Measurements from ENCODE around the gene ARMC3. TPM values are rescaled to one million over a fixed set of nuclear protein-coding genes. Genes with fewer than 3 reads are reported as not detected.
"Not testable (repeated sequence)": the region's sequence is repeated elsewhere in the genome, so short reads cannot be mapped to it uniquely, and the experiment has no call there.

ARMC3 gene
- total RNA-seq, 4 donors from 2014 or later = 0.42 TPM; not detected in 3

GRCh38 chr10:23070913-23071218 is 143.0 kb downstream of the ARMC3 start:
- Histone ChIP-seq H3K9me3 (no peaks in the 10 kb centered on the region), H3K4me1 (peaks cover 2 to 22% (median 6%) of the 10 kb centered on the region in 4 donors), H3K27me3 (no peaks in the 10 kb centered on the region), H3K4me3 (no peak overlapping the region), H3K27ac (replicated peaks in 1 of 4) (no peak overlapping the region), H3K36me3 (no peaks in the 10 kb centered on the region)
- TF ChIP-seq POLR2AphosphoS5 (IDR thresholded peaks at IDR 0.05) = no peak
- no peak for TF ChIP-seq EP300 (IDR thresholded peaks at IDR 0.05)
- no peak for TF ChIP-seq POLR2A (IDR thresholded peaks at IDR 0.05; ENCODE audit: low read depth)
- TF ChIP-seq, protein P1, sequence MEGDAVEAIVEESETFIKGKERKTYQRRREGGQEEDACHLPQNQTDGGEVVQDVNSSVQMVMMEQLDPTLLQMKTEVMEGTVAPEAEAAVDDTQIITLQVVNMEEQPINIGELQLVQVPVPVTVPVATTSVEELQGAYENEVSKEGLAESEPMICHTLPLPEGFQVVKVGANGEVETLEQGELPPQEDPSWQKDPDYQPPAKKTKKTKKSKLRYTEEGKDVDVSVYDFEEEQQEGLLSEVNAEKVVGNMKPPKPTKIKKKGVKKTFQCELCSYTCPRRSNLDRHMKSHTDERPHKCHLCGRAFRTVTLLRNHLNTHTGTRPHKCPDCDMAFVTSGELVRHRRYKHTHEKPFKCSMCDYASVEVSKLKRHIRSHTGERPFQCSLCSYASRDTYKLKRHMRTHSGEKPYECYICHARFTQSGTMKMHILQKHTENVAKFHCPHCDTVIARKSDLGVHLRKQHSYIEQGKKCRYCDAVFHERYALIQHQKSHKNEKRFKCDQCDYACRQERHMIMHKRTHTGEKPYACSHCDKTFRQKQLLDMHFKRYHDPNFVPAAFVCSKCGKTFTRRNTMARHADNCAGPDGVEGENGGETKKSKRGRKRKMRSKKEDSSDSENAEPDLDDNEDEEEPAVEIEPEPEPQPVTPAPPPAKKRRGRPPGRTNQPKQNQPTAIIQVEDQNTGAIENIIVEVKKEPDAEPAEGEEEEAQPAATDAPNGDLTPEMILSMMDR (IDR thresholded peaks at IDR 0.05) = no peak
- intact Hi-C loops (cut with DNase I) = no loop called here
- 93% methylated on average over 3 of the region's 3 CpGs for WGBS
- DNase-seq (ENCODE audit: extremely low spot score) = no peak

DNA sequence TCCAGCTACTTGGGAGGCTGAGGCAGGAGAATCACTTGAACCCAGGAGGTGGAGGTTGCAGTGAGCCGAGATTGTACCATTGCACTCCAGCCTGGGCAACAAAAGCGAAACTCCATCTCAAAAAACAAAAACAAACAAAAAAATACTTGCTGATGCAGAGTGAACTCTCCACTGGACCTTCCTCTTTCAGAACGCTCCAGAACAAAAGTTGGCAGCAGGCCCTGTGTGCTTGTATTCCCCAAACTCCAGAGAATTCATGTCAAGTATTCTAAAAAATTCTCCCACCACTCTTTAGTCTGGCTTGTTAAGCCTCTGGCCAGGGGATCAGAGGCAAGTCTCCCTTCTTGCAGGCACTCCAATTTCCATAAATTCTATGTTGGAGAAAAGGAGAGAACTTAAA is 144.7 kb downstream of the ARMC3 start:
- peaks cover 0 to 19% (median 3%) of the 10 kb centered on the region in 4 donors for H3K4me1 ChIP-seq
- H3K9me3 ChIP-seq; H3K27me3 ChIP-seq; H3K4me3 ChIP-seq; H3K27ac ChIP-seq (replicated peaks in 1 of 4); intact Hi-C loops (cut with DNase I); H3K36me3 ChIP-seq: not testable (repeated sequence)
- WGBS = 66% methylated on average over 3 of the region's 3 CpGs
- peak; percentile 85 for DNase-seq (ENCODE audit: extremely low spot score)

- H3K27me3 ChIP-seq = no peaks in the 10 kb centered on the region
- TF ChIP-seq POLR2A (IDR thresholded peaks at IDR 0.05; ENCODE audit: low read depth) = no peak
- intact Hi-C loops (cut with DNase I) = no loop called here
- peaks cover 0 to 10% (median under 1%) of the 10 kb centered on the region in 4 donors for H3K4me1 ChIP-seq
- no peaks in the 10 kb centered on the region for H3K9me3 ChIP-seq
- no peaks in the 10 kb centered on the region for H3K36me3 ChIP-seq
- no peak overlapping the region for H3K4me3 ChIP-seq
- no peak overlapping the region for H3K27ac ChIP-seq (replicated peaks in 1 of 4)
- 92% methylated on average over 3 of the region's 3 CpGs for WGBS
- DNase-seq (ENCODE audit: extremely low spot score) = no peak
Observed at GRCh38 chr10:23073527-23073926, 145.7 kb downstream of the ARMC3 start.

GRCh38 chr10:23075672-23076071 is 147.8 kb downstream of the ARMC3 start:
- Histone ChIP-seq H3K9me3 (no peaks in the 10 kb centered on the region), H3K36me3 (no peaks in the 10 kb centered on the region), H3K4me1 (peaks cover 0 to 2% (median 1%) of the 10 kb centered on the region in 4 donors), H3K27me3 (no peaks in the 10 kb centered on the region), H3K27ac (replicated peaks in 1 of 4) (no peak overlapping the region), H3K4me3 (no peak overlapping the region)
- intact Hi-C loops (cut with DNase I) = no loop called here
- 79% methylated on average over 3 of the region's 3 CpGs for WGBS
- DNase-seq (ENCODE audit: extremely low spot score) = no peak
- TF ChIP-seq, protein P1 (IDR thresholded peaks at IDR 0.05) = no peak
- TF ChIP-seq POLR2A (IDR thresholded peaks at IDR 0.05; ENCODE audit: low read depth) = no peak
- TF ChIP-seq EP300 (IDR thresholded peaks at IDR 0.05) = no peak
- TF ChIP-seq POLR2AphosphoS5 (IDR thresholded peaks at IDR 0.05) = no peak

DNA sequence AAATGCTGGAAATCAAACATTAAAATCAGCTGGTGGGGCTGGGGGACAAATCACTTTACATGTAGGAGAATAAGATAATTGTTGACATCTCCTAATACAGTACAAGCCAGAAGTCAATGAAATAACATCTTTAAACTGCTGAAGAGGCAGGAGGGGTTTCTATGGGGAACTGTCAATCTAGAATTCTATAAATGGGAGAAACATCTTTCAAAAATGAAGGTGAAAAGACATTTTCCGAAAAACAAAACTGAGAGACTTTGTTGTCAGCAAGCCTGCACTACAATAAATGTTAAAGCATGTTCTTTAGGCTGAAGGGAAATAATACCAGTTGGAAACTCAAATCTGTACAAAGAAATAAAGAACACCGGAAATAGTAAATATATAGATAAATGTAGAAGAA is 150.3 kb downstream of the ARMC3 start:
- DNase-seq (ENCODE audit: extremely low spot score) = no peak
- Histone ChIP-seq H3K4me1 (peaks cover 7 to 12% (median 12%) of the 10 kb centered on the region in 4 donors), H3K27me3 (no peaks in the 10 kb centered on the region), H3K9me3 (no peaks in the 10 kb centered on the region), H3K27ac (replicated peaks in 1 of 4) (no peak overlapping the region), H3K4me3 (no peak overlapping the region), H3K36me3 (no peaks in the 10 kb centered on the region)
- TF ChIP-seq, protein P1 (IDR thresholded peaks at IDR 0.05) = no peak
- no peak for TF ChIP-seq POLR2A (IDR thresholded peaks at IDR 0.05; ENCODE audit: low read depth)
- TF ChIP-seq EP300 (IDR thresholded peaks at IDR 0.05) = no peak
- no peak for TF ChIP-seq POLR2AphosphoS5 (IDR thresholded peaks at IDR 0.05)
- WGBS = 94% methylated on average over 2 of the region's 2 CpGs
- intact Hi-C loops (cut with DNase I) = no loop called here

- no peaks in the 10 kb centered on the region for H3K9me3 ChIP-seq
- H3K27ac ChIP-seq (replicated peaks in 1 of 4) = no peak overlapping the region
- intact Hi-C loops (cut with DNase I) = no loop called here
- H3K4me1 ChIP-seq = peaks cover 7 to 12% (median 12%) of the 10 kb centered on the region in 4 donors
- no peak overlapping the region for H3K4me3 ChIP-seq
- TF ChIP-seq POLR2AphosphoS5 (IDR thresholded peaks at IDR 0.05) = no peak
- TF ChIP-seq EP300 (IDR thresholded peaks at IDR 0.05) = no peak
- no peak for TF ChIP-seq POLR2A (IDR thresholded peaks at IDR 0.05; ENCODE audit: low read depth)
- TF ChIP-seq, protein P1 (IDR thresholded peaks at IDR 0.05) = no peak
- H3K36me3 ChIP-seq = no peaks in the 10 kb centered on the region
- no peaks in the 10 kb centered on the region for H3K27me3 ChIP-seq
- 48% methylated on average over 4 of the region's 4 CpGs for WGBS
- no peak for DNase-seq (ENCODE audit: extremely low spot score)
Observed at GRCh38 chr10:23079700-23080099, 151.8 kb downstream of the ARMC3 start.

Measured in esophagus muscularis mucosa (tissue), 4 donors.